Neural progenitor cell (in vitro differentiated cells): Measurements from ENCODE around the gene ETV7.

ENCODE experiments used
- CTCF ChIP-seq: fragments of 200-600 bp; sonication (generic); IDR thresholded peaks from 2 replicates; pipeline ENCODE4 v1.5.1; 2017; ENCODE audit warnings: antibody characterized with exemption, mild to moderate bottlenecking
- EZH2 ChIP-seq: fragments of 200-600 bp; sonication (generic); IDR thresholded peaks from 2 replicates; pipeline ENCODE4 v1.6.1; 2017; ENCODE audit warnings: antibody characterized with exemption, mild to moderate bottlenecking, moderate library complexity
- EZH2phosphoT487 ChIP-seq: fragments of 200-600 bp; sonication (generic); IDR thresholded peaks from 2 replicates; pipeline ENCODE4 v1.6.1; 2017; ENCODE audit warnings: antibody characterized with exemption

- no peak for TF ChIP-seq CTCF
- TF ChIP-seq EZH2, result no peak
- no peak for TF ChIP-seq EZH2phosphoT487
Observed at GRCh38 chr6:36371211-36371610, 16.3 kb downstream of the ETV7 start.
